Measurements from ENCODE around the gene UBE2S. TPM values are rescaled to one million over a fixed set of nuclear protein-coding genes. Genes with fewer than 3 reads are reported as not detected.

UBE2S gene
- polyA plus RNA-seq, 1 donor (not counting 4 experiments of a cell fraction or from before 2014, with no cell fraction given) = 31.8 TPM

- Histone ChIP-seq H3K4me3 (ENCODE audit: control insufficient read depth in 2 of 3, extremely low read depth in 1 of 3, insufficient read depth in 2 of 3, low read depth in 1 of 3, low read length in 3 of 3) (peak overlapping the region; percentile 76 to 97 (median 77)), H3K9ac (ENCODE audit: control insufficient read depth, extremely low read depth, insufficient read depth, low read length) (peak overlapping the region; percentile 92), H3K4me2 (ENCODE audit: control insufficient read depth, extremely low read depth, insufficient read depth, low read depth, low read length) (peak overlapping the region; percentile 93), H3K27ac (ENCODE audit: control insufficient read depth, insufficient read depth, low read length) (peak overlapping the region; percentile 95), H3K9me3 (ENCODE audit: control insufficient read depth, low read depth, low read length) (no peaks in the 10 kb centered on the region), H2AFZ (ENCODE audit: control insufficient read depth, low read length) (peak overlapping the region; percentile 98), H3K27me3 (ENCODE audit: control insufficient read depth, extremely low read depth, insufficient read depth, low read length) (no peaks in the 10 kb centered on the region), H4K20me1 (ENCODE audit: control insufficient read depth, extremely low read depth, insufficient read depth, low read length) (peaks cover 33% of the 10 kb centered on the region), H3K79me2 (ENCODE audit: control insufficient read depth, insufficient read depth, low read length) (peaks cover 48% of the 10 kb centered on the region), H3K36me3 (ENCODE audit: control insufficient read depth in 2 of 2, extremely low read depth in 1 of 2, insufficient read depth in 2 of 2, low read length in 2 of 2) (peaks cover 27 to 35% of the 10 kb centered on the region in 2 experiments), H3K9me1 (ENCODE audit: control insufficient read depth, extremely low read depth, insufficient read depth, low read length) (peaks cover 12% of the 10 kb centered on the region), H3K4me1 (ENCODE audit: control insufficient read depth, extremely low read depth, insufficient read depth, low read length) (peaks cover 25% of the 10 kb centered on the region)
- DNase-seq (ENCODE audit: low read depth, low spot score) (peak; percentile 73), FAIRE-seq (no peak)
- dilution Hi-C loops (cut with MboI; ENCODE audit: extremely low pct_ligation_motif_present, low sequenced_read_pairs) = no loop called here
- TF ChIP-seq CTCF (optimal IDR thresholded peaks at IDR 0.05 in 1 of 3, IDR thresholded peaks at IDR 0.05 in 1 of 3, conservative IDR thresholded peaks at IDR 0.05 in 1 of 3; ENCODE audit: extremely low read depth in 1 of 3, insufficient read depth in 2 of 3, low read length in 3 of 3) = no peak
- no peak for TF ChIP-seq EZH2 (IDR thresholded peaks at IDR 0.05; ENCODE audit: low read length)
These were observed 22.5 kb downstream of the UBE2S start for GRCh38 chr19:55384920-55385723.

GRCh38 chr19:55384131-55384919 lies 23.3 kb downstream of the UBE2S start, which contains the start of gene TMEM238:
Gene TMEM238 (minus strand): TSS chr19:55384292. CDS start chr19:55384259, 33 bp downstream.
- TF ChIP-seq EZH2 (IDR thresholded peaks at IDR 0.05; ENCODE audit: low read length) (no peak), CTCF (optimal IDR thresholded peaks at IDR 0.05 in 1 of 3, IDR thresholded peaks at IDR 0.05 in 1 of 3, conservative IDR thresholded peaks at IDR 0.05 in 1 of 3; ENCODE audit: extremely low read depth in 1 of 3, insufficient read depth in 2 of 3, low read length in 3 of 3) (no peak)
- Histone ChIP-seq H3K27ac (ENCODE audit: control insufficient read depth, insufficient read depth, low read length) (peak within 1 kb of the TSS; percentile 95), H3K36me3 (ENCODE audit: control insufficient read depth in 2 of 2, extremely low read depth in 1 of 2, insufficient read depth in 2 of 2, low read length in 2 of 2) (peaks cover 21 to 34% of the 10 kb centered on the region in 2 experiments), H3K4me2 (ENCODE audit: control insufficient read depth, extremely low read depth, insufficient read depth, low read depth, low read length) (peak within 1 kb of the TSS; percentile 93), H3K27me3 (ENCODE audit: control insufficient read depth, extremely low read depth, insufficient read depth, low read length) (no peaks in the 10 kb centered on the region), H2AFZ (ENCODE audit: control insufficient read depth, low read length) (peak within 1 kb of the TSS; percentile 87), H3K9ac (ENCODE audit: control insufficient read depth, extremely low read depth, insufficient read depth, low read length) (peak within 1 kb of the TSS; percentile 92), H3K79me2 (ENCODE audit: control insufficient read depth, insufficient read depth, low read length) (peaks cover 41% of the 10 kb centered on the region), H3K9me1 (ENCODE audit: control insufficient read depth, extremely low read depth, insufficient read depth, low read length) (peaks cover 12% of the 10 kb centered on the region), H3K9me3 (ENCODE audit: control insufficient read depth, low read depth, low read length) (no peaks in the 10 kb centered on the region), H3K4me1 (ENCODE audit: control insufficient read depth, extremely low read depth, insufficient read depth, low read length) (peaks cover 25% of the 10 kb centered on the region), H4K20me1 (ENCODE audit: control insufficient read depth, extremely low read depth, insufficient read depth, low read length) (peaks cover 31% of the 10 kb centered on the region), H3K4me3 (ENCODE audit: control insufficient read depth in 2 of 3, extremely low read depth in 1 of 3, insufficient read depth in 2 of 3, low read depth in 1 of 3, low read length in 3 of 3) (peak within 1 kb of the TSS; percentile 76 to 97 (median 77))
- dilution Hi-C loops (cut with MboI; ENCODE audit: extremely low pct_ligation_motif_present, low sequenced_read_pairs) = no loop called here
- no peak for FAIRE-seq
- DNase-seq (ENCODE audit: low read depth, low spot score) = no peak

Measured in keratinocyte (primary cell).